GM12874 (cell line): Measurements from ENCODE around the gene CDC25A.

ENCODE experiments used
- CTCF ChIP-seq: IDR thresholded peaks from 2 replicates; pipeline ENCODE4 v1.5.1; 2011; ENCODE audit warnings: low read depth, mild to moderate bottlenecking, control low read depth, low read length, moderate library complexity; ENCODE audit not compliant: insufficient read depth

CDC25A gene

GRCh38 chr3:48194446-48195071 is 6.3 kb upstream of the CDC25A start:
- TF ChIP-seq CTCF = peak; percentile 74; the same call in 1 of the 2 replicates

- TF ChIP-seq CTCF = no peak
Measured at GRCh38 chr3:48190911-48191310, 2.7 kb upstream of the CDC25A start.

GRCh38 chr3:48189321-48189720 is 1.1 kb upstream of the CDC25A start:
- no peak for TF ChIP-seq CTCF

GRCh38 chr3:48187579-48188265 is 495 bp downstream of the CDC25A start:
- 0 out of 2 replicates have a peak, but pooled peaks have one; percentile 2 for TF ChIP-seq CTCF

GRCh38 chr3:48187301-48187578 is 977 bp downstream of the CDC25A start:
- no peak for TF ChIP-seq CTCF

- no peak for TF ChIP-seq CTCF
Measured at GRCh38 chr3:48186631-48187300, 1.5 kb downstream of the CDC25A start.

- no peak for TF ChIP-seq CTCF
Measured at GRCh38 chr3:48185129-48185528, 3.1 kb downstream of the CDC25A start.
